GM13977 (cell line): Measurements from ENCODE around the gene KCNA10.

Source experiments
- DNase-seq: peaks from one replicate; pipeline ENCODE4 v3.0.0; 2012; ENCODE audit warnings: low spot score
- CTCF ChIP-seq: IDR thresholded peaks from 2 replicates; pipeline ENCODE4 v1.5.1; 2012; ENCODE audit warnings: mild to moderate bottlenecking, control low read depth; ENCODE audit not compliant: insufficient read depth; ENCODE audit errors: extremely low read depth, missing control alignments
- in situ Hi-C: fragments of 300-500 bp; cut with MboI; formaldehyde crosslinking; loops from one replicate; pipeline ENCODE4 v1.12.0; 2022; ENCODE audit warnings: low sequenced_read_pairs, low pct_unique_long_range_greater_than_20kb, mixed read lengths, inconsistent platforms; ENCODE audit not compliant: unreplicated experiment

KCNA10 gene

GRCh38 chr1:110498270-110498669 lies 20.7 kb downstream of the KCNA10 start:
- no peak for DNase-seq
- in situ Hi-C loops = no loop called here
- no peak for TF ChIP-seq CTCF

GRCh38 chr1:110495926-110496600 lies 22.9 kb downstream of the KCNA10 start:
- peak; percentile 83 for TF ChIP-seq CTCF
- DNase-seq = peak; percentile 84
- in situ Hi-C loops = no loop called here

- in situ Hi-C loops = no loop called here
- DNase-seq = no peak
- no peak for TF ChIP-seq CTCF
Measured at GRCh38 chr1:110494522-110495406, 24.2 kb downstream of the KCNA10 start.

- no peak for DNase-seq
- TF ChIP-seq CTCF = no peak
- in situ Hi-C loops = no loop called here
Measured at GRCh38 chr1:110494036-110494435, 24.9 kb downstream of the KCNA10 start.

GRCh38 chr1:110493059-110493699 lies 25.8 kb downstream of the KCNA10 start:
- no peak for TF ChIP-seq CTCF
- DNase-seq = no peak
- in situ Hi-C loops = no loop called here

GRCh38 chr1:110492573-110492972 lies 26.4 kb downstream of the KCNA10 start:
- in situ Hi-C loops = no loop called here
- no peak for DNase-seq
- no peak for TF ChIP-seq CTCF
